Mesendoderm (in vitro differentiated cells): Measurements from ENCODE around the gene ANKRD50.

Experiments used
- DNase-seq: peaks from one replicate; pipeline ENCODE4 v3.0.0; 2013
- H2AK5ac ChIP-seq: 2 replicates; pipeline ENCODE4 v1.6.1; 2013; ENCODE audit warnings: low read length, inconsistent platforms
- H2BK120ac ChIP-seq: 2 replicates; pipeline ENCODE4 v1.6.1; 2013; ENCODE audit warnings: low read depth, mild to moderate bottlenecking, low read length, moderate library complexity, mixed read lengths
- H2BK15ac ChIP-seq: replicated peaks from 2 replicates; pipeline ENCODE4 v1.6.1; 2013; ENCODE audit warnings: low read depth, mild to moderate bottlenecking, moderate library complexity
- H2BK5ac ChIP-seq: 2 replicates; pipeline ENCODE4 v1.6.1; 2013; ENCODE audit warnings: low read length, inconsistent platforms
- H3K18ac ChIP-seq: 2 replicates; pipeline ENCODE4 v1.6.1; 2013; ENCODE audit warnings: mild to moderate bottlenecking, low read length, mixed read lengths
- H3K23ac ChIP-seq: one replicate; pipeline ENCODE4 v1.6.1; 2013; ENCODE audit warnings: low read length
- H3K27ac ChIP-seq: 2 replicates; pipeline ENCODE4 v1.5.1; 2013; ENCODE audit warnings: low read depth, mild to moderate bottlenecking, inconsistent platforms, low read length, moderate library complexity
- H3K27me3 ChIP-seq: 2 replicates; pipeline ENCODE4 v1.6.1; 2013; ENCODE audit warnings: low read length, control low read depth, mild to moderate bottlenecking, inconsistent platforms; ENCODE audit not compliant: insufficient read depth, poor library complexity
- H3K36me3 ChIP-seq: 2 replicates; pipeline ENCODE4 v1.6.1; 2013; ENCODE audit warnings: low read length, inconsistent platforms; ENCODE audit not compliant: control insufficient read depth, insufficient read depth
- H3K4ac ChIP-seq: one replicate; pipeline ENCODE4 v1.6.1; 2013; ENCODE audit warnings: low read depth, mild to moderate bottlenecking, low read length, moderate library complexity
- H3K4me1 ChIP-seq: 2 replicates; pipeline ENCODE4 v1.6.1; 2013; ENCODE audit warnings: low read depth, low read length, inconsistent platforms; ENCODE audit not compliant: control insufficient read depth
- H3K4me2 ChIP-seq: 2 replicates; pipeline ENCODE4 v1.6.1; 2013; ENCODE audit warnings: low read length
- H3K4me3 ChIP-seq: 2 replicates; pipeline ENCODE4 v1.5.1; 2013; ENCODE audit warnings: mild to moderate bottlenecking, low read length
- H3K56ac ChIP-seq: one replicate; pipeline ENCODE4 v1.6.1; 2013; ENCODE audit warnings: low read length
- H3K79me1 ChIP-seq: 2 replicates; pipeline ENCODE4 v1.6.1; 2013; ENCODE audit warnings: low read length, inconsistent platforms
- H3K79me2 ChIP-seq: 2 replicates; pipeline ENCODE4 v1.6.1; 2013; ENCODE audit warnings: mild to moderate bottlenecking, low read length; ENCODE audit not compliant: control insufficient read depth, insufficient read depth
- H3K9ac ChIP-seq: 2 replicates; pipeline ENCODE4 v1.6.1; 2013; ENCODE audit warnings: low read length, inconsistent platforms
- H4K5ac ChIP-seq: one replicate; pipeline ENCODE4 v1.6.1; 2013; ENCODE audit warnings: low read length
- H4K8ac ChIP-seq: one replicate; pipeline ENCODE4 v1.6.1; 2013; ENCODE audit warnings: low read depth, mild to moderate bottlenecking, control low read depth, low read length, moderate library complexity
- WGBS: extraction: QIAGEN DNeasy Blood & Tissue Kit; methylation state at CpG from one replicate; pipeline ENCODE4 v1.1.7; 2013; ENCODE audit warnings: low lambda C conversion rate, missing lambda C conversion rate; ENCODE audit not compliant: insufficient coverage; ENCODE audit errors: extremely low coverage; 5-methylcytosine and 5-hydroxymethylcytosine counted together

The ANKRD50 gene

DNA sequence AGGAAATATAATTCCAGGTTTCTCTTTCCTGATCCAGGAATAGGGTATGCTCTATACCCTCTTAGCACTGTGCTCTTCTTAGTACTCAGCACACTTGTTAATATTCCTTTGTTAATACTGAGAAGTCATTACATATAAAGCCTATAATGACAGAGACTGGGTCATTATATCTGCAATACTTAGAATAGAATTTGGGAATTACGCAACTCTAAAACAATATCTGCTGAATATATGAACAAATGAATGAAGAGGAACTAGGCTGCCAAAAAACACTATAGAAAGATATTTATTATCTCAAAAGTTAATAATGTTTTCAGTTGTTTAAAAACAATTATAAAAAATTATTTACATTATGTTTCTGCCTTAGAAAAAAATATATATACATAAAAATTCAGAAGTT lies 36.4 kb upstream of the ANKRD50 start:
- Histone ChIP-seq H4K8ac (no peak overlapping the region), H2AK5ac (no peak overlapping the region), H2BK120ac (no peak overlapping the region), H3K79me2 (no peaks in the 10 kb centered on the region), H2BK5ac (no peak overlapping the region), H3K4me3 (no peak overlapping the region), H3K18ac (no peak overlapping the region), H3K56ac (no peak overlapping the region), H3K4me2 (no peak overlapping the region), H3K27me3 (no peaks in the 10 kb centered on the region), H3K27ac (no peak overlapping the region), H4K5ac (no peak overlapping the region), H3K9ac (no peak overlapping the region), H3K23ac (no peak overlapping the region), H3K4ac (no peak overlapping the region), H3K36me3 (no peaks in the 10 kb centered on the region), H3K79me1 (no peaks in the 10 kb centered on the region), H2BK15ac (no peak overlapping the region), H3K4me1 (no peaks in the 10 kb centered on the region)
- no peak for DNase-seq
- no CpG with 5 or more reads among the region's 1 CpG for WGBS

DNA sequence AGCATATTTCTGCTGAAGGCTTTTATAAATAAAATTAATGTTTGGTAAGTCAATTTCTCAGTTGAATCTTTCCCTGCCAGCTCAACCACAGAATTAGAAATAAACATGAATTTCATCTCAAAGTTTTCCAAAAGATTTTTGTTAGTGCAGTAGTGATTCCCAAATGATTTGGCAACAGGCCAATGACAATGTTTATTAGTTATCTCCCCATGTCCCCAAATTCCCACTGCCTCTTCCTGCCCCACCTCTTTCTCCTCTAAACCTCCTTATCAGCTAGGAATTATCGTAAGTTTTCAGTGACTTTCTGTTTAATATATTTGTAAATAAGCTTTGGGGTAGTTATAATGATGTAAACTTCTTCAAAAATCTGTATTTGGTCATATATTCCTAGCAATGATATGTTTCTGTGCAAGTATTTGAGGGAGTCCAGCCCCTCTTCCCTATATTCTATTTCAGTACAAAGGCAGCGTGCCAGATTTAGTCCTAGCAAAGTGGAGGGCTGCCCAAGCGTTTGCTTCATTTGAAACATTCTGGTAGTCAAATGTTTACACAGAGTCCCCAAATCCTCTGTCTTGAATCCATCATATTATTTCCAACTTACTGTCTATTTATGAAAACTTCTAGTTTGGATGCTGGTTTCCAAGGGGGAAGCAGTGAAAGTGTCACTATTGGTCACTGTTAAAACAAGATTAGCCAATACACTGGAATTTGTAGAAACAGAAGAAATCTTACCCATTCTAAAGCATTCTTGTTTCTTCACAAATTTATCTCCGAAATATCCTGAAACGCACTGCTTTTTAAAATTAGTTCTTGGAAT lies 33.7 kb upstream of the ANKRD50 start:
- Histone ChIP-seq H3K36me3 (no peaks in the 10 kb centered on the region), H2BK15ac (no peak overlapping the region), H3K4me3 (no peak overlapping the region), H3K56ac (no peak overlapping the region), H3K79me1 (no peaks in the 10 kb centered on the region), H2BK120ac (no peak overlapping the region), H3K4me1 (no peaks in the 10 kb centered on the region), H2AK5ac (no peak overlapping the region), H2BK5ac (no peak overlapping the region), H3K27ac (no peak overlapping the region), H3K4ac (no peak overlapping the region), H3K4me2 (no peak overlapping the region), H4K8ac (no peak overlapping the region), H3K23ac (no peak overlapping the region), H3K18ac (no peak overlapping the region), H4K5ac (no peak overlapping the region), H3K27me3 (no peaks in the 10 kb centered on the region), H3K79me2 (no peaks in the 10 kb centered on the region), H3K9ac (no peak overlapping the region)
- no CpG with 5 or more reads among the region's 5 CpGs for WGBS
- DNase-seq = no peak

DNA sequence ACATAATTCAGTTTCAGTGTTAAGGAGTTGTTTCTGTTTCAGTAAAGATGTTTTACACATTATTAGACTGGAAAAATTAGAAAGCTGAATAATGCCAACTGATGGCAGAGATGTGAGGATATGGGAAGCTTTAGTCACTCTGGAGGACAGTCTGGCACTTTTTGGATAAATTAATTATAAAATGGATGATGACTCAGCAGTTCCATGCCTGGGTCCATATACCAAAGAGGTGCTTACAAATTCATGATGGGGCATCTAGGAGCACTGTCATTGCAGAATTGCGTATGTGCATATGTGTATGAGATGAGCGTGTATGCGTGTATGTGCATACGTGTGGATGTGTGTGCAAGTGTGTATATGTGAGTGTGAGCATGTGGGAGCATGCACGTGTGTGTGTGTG lies 31.2 kb upstream of the ANKRD50 start:
- no peak overlapping the region for H2BK15ac ChIP-seq
- no peaks in the 10 kb centered on the region for H3K79me1 ChIP-seq
- H3K18ac ChIP-seq = no peak overlapping the region
- H2BK5ac ChIP-seq = no peak overlapping the region
- no peak overlapping the region for H3K9ac ChIP-seq
- H3K4ac ChIP-seq = no peak overlapping the region
- H3K56ac ChIP-seq = no peak overlapping the region
- no peak overlapping the region for H3K4me2 ChIP-seq
- no peak overlapping the region for H3K4me3 ChIP-seq
- H3K27ac ChIP-seq = no peak overlapping the region
- H3K4me1 ChIP-seq = peaks cover 2% of the 10 kb centered on the region
- H4K5ac ChIP-seq = no peak overlapping the region
- no CpG with 5 or more reads among the region's 5 CpGs for WGBS
- H3K27me3 ChIP-seq = no peaks in the 10 kb centered on the region
- DNase-seq = no peak
- H3K79me2 ChIP-seq = no peaks in the 10 kb centered on the region
- no peak overlapping the region for H4K8ac ChIP-seq
- H2BK120ac ChIP-seq = no peak overlapping the region
- H3K23ac ChIP-seq = no peak overlapping the region
- no peaks in the 10 kb centered on the region for H3K36me3 ChIP-seq
- no peak overlapping the region for H2AK5ac ChIP-seq

DNA sequence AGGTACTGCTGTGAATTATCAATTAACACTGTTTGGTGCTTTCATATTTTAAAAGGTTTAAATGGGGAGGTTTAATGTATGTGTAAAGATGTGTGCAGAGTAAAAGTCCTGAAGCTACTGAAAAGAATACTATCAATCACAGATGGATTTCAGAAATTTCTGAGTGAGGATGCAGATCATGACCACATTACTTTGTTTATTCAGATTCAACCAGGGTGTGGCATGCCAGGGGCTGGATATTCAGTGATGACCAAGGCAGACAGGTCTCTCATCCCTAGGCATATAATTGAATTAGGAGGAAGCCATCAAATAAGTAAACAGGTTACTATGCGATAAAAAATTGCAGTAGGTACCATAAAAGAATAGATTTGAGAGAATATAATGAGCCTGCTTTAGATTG lies 28.0 kb upstream of the ANKRD50 start:
- Histone ChIP-seq H2BK15ac (no peak overlapping the region), H3K18ac (no peak overlapping the region), H3K4me1 (peaks cover 3% of the 10 kb centered on the region), H3K27me3 (no peaks in the 10 kb centered on the region), H3K4me2 (no peak overlapping the region), H3K36me3 (no peaks in the 10 kb centered on the region), H3K4me3 (no peak overlapping the region), H2BK120ac (no peak overlapping the region), H3K27ac (no peak overlapping the region), H3K23ac (no peak overlapping the region), H4K5ac (no peak overlapping the region), H3K4ac (no peak overlapping the region), H4K8ac (no peak overlapping the region), H2BK5ac (no peak overlapping the region), H3K9ac (no peak overlapping the region), H3K56ac (no peak overlapping the region), H3K79me1 (no peaks in the 10 kb centered on the region), H3K79me2 (no peaks in the 10 kb centered on the region), H2AK5ac (no peak overlapping the region)
- WGBS = no CpG with 5 or more reads among the region's 1 CpG
- no peak for DNase-seq

DNA sequence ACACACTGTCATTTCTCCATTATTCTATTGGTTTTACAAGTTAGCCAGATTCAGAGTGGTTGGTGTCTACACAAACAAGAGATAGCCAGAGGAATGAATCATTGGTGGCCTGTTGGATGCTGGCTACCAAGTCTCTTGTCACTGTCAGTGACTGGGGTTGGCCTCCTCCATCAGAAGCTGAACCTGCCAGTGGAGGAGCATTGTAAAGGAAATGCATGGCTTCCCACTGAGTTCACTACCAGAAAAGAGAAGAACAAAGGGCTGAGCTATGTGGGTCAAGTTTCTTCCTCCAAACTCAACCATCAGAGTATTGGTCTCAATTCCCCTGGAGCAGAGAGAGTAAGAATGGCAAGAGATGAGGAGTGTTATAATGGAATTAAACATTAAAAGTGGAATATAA lies 26.5 kb upstream of the ANKRD50 start:
- Histone ChIP-seq H2BK120ac (no peak overlapping the region), H2AK5ac (no peak overlapping the region), H4K5ac (no peak overlapping the region), H3K4ac (no peak overlapping the region), H3K4me3 (no peak overlapping the region), H3K23ac (no peak overlapping the region), H2BK5ac (no peak overlapping the region), H3K79me2 (no peaks in the 10 kb centered on the region), H2BK15ac (no peak overlapping the region), H3K27ac (no peak overlapping the region), H3K27me3 (no peaks in the 10 kb centered on the region), H3K79me1 (no peaks in the 10 kb centered on the region), H3K56ac (no peak overlapping the region), H4K8ac (no peak overlapping the region), H3K18ac (no peak overlapping the region), H3K4me1 (peaks cover 3% of the 10 kb centered on the region), H3K4me2 (no peak overlapping the region), H3K9ac (no peak overlapping the region), H3K36me3 (no peaks in the 10 kb centered on the region)
- DNase-seq = peak; percentile 78

DNA sequence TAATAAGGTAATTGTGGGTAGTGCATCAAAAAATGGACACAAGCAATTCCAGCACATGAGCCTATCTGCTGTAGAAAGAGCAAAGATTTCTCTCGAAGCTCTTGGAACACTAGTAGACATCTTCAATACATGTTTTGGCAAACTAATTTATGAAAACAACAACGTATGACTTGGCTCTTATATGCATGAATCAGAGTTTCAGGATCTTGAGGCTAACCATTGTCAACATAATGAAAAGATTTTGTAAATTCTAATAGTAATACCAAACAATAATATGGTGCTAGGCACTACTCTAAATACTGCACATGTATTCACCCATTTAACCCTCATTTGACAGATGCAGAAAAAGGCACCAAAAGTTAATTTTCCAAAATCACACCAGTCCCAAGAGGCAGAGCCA lies 25.1 kb upstream of the ANKRD50 start:
- Histone ChIP-seq H3K4me2 (no peak overlapping the region), H3K79me2 (no peaks in the 10 kb centered on the region), H4K8ac (no peak overlapping the region), H3K36me3 (no peaks in the 10 kb centered on the region), H3K9ac (no peak overlapping the region), H2BK5ac (no peak overlapping the region), H4K5ac (no peak overlapping the region), H3K79me1 (no peaks in the 10 kb centered on the region), H2BK120ac (no peak overlapping the region), H3K4me1 (peaks cover 3% of the 10 kb centered on the region), H3K23ac (no peak overlapping the region), H3K18ac (no peak overlapping the region), H3K4me3 (no peak overlapping the region), H3K56ac (no peak overlapping the region), H3K27ac (no peak overlapping the region), H2AK5ac (no peak overlapping the region), H2BK15ac (no peak overlapping the region), H3K4ac (no peak overlapping the region), H3K27me3 (no peaks in the 10 kb centered on the region)
- no CpG with 5 or more reads among the region's 2 CpGs for WGBS
- DNase-seq = no peak
